OCI-LY1 (cell line): ENCODE measurements around the gene HPCAL1.

Experiments used
- H2AFZ ChIP-seq: fragments of 200-600 bp; sonication (generic), shearing (Covaris generic); 2 replicates; pipeline ENCODE4 v1.6.0; 2014; ENCODE audit warnings: antibody characterized with exemption, mild to moderate bottlenecking, low read length
- H3F3A ChIP-seq: fragments of 200-600 bp; sonication (generic), shearing (Covaris generic); 2 replicates; pipeline ENCODE4 v1.6.0; 2014; ENCODE audit warnings: mild to moderate bottlenecking, antibody characterized with exemption, low read length, moderate library complexity; ENCODE audit not compliant: insufficient read depth
- H3K27ac ChIP-seq: fragments of 200-600 bp; sonication (generic); 2 replicates; pipeline ENCODE4 v1.5.1; 2014; ENCODE audit warnings: low read length, mixed run types, mild to moderate bottlenecking, low read depth; ENCODE audit not compliant: poor library complexity, severe bottlenecking
- H3K27me3 ChIP-seq: fragments of 200-600 bp; sonication (generic); 2 replicates; pipeline ENCODE4 v1.6.0; 2014; ENCODE audit warnings: antibody characterized with exemption, mild to moderate bottlenecking, low read length, moderate library complexity; ENCODE audit not compliant: insufficient read depth
- H3K36me3 ChIP-seq: fragments of 200-600 bp; sonication (generic); 2 replicates; pipeline ENCODE4 v1.6.1; 2014; ENCODE audit warnings: mild to moderate bottlenecking, antibody characterized with exemption, low read length, moderate library complexity, mixed read lengths; ENCODE audit not compliant: insufficient read depth
- H3K4me1 ChIP-seq: fragments of 200-600 bp; sonication (generic); 2 replicates; pipeline ENCODE4 v1.5.1; 2014; ENCODE audit warnings: mild to moderate bottlenecking, low read length, moderate library complexity; ENCODE audit not compliant: insufficient read depth, severe bottlenecking
- H3K4me2 ChIP-seq: fragments of 200-600 bp; sonication (generic), shearing (Covaris generic); 2 replicates; pipeline ENCODE4 v1.6.1; 2014; ENCODE audit warnings: low read length
- H3K4me3 ChIP-seq: fragments of 200-600 bp; sonication (generic); 2 replicates; pipeline ENCODE4 v1.5.1; 2014; ENCODE audit warnings: low read length, low read depth, mild to moderate bottlenecking, mixed read lengths; ENCODE audit not compliant: poor library complexity, severe bottlenecking
- H3K79me2 ChIP-seq: fragments of 200-600 bp; shearing (Covaris generic); 2 replicates; pipeline ENCODE4 v1.6.1; 2016; ENCODE audit warnings: mixed run types, low read length, mixed read lengths; ENCODE audit not compliant: insufficient read depth
- H3K9ac ChIP-seq: fragments of 200-600 bp; sonication (generic), shearing (Covaris generic); 2 replicates; pipeline ENCODE4 v1.6.1; 2014; ENCODE audit warnings: mild to moderate bottlenecking, low read length, mixed read lengths
- H3K9me2 ChIP-seq: fragments of 200-600 bp; sonication (generic), shearing (Covaris generic); 2 replicates; pipeline ENCODE4 v1.6.1; 2014; ENCODE audit warnings: low read depth, mild to moderate bottlenecking, low read length, mixed read lengths
- H3K9me3 ChIP-seq: fragments of 200-600 bp; shearing (Covaris generic); 2 replicates; pipeline ENCODE4 v1.6.1; 2014; ENCODE audit warnings: low read length, mixed read lengths
- H4K20me1 ChIP-seq: fragments of 200-600 bp; sonication (generic), shearing (Covaris generic); 2 replicates; pipeline ENCODE4 v1.6.0; 2016; ENCODE audit warnings: mild to moderate bottlenecking, low read length; ENCODE audit not compliant: insufficient read depth
- EZH2 ChIP-seq: fragments of 200-600 bp; sonication (generic), shearing (Covaris generic); IDR thresholded peaks from 2 replicates; pipeline ENCODE4 v1.8.0; 2017; ENCODE audit warnings: borderline replicate concordance, mixed run types, mild to moderate bottlenecking, antibody characterized with exemption, low read length, moderate library complexity, mixed read lengths
- TF ChIP-seq, protein P1 (sequence below): fragments of 200-600 bp; sonication (generic), shearing (Covaris generic); IDR thresholded peaks from 2 replicates; pipeline ENCODE4 v1.5.1; 2017; ENCODE audit warnings: mild to moderate bottlenecking, antibody characterized with exemption, low read length, moderate library complexity, mixed read lengths

The HPCAL1 gene

DNA sequence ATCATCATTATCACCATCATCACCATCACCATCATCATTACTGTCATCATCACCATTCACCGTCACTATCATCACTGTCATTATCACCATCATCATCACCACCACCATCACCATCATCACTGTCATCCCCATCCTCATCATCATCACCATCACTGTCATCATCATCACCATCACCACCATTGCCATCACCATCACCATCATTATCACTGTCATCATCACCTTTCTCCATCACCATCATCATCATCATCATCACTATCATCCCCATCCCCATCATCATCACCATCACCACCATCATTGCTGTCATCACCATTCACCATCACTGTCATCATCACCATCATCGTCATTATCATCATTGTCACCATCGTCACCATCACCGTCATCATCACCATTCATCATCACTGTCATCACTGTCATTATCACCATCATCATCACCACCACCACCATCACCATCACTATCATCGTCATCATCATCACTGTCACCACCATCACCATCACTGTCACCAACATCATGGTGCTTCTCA is 9.8 kb downstream of the HPCAL1 start:
- no peaks in the 10 kb centered on the region for H3K4me1 ChIP-seq
- H3K4me2 ChIP-seq = no peak overlapping the region
- H2AFZ ChIP-seq = no peak overlapping the region
- no peaks in the 10 kb centered on the region for H3K79me2 ChIP-seq
- no peaks in the 10 kb centered on the region for H3K36me3 ChIP-seq
- TF ChIP-seq, protein P1, sequence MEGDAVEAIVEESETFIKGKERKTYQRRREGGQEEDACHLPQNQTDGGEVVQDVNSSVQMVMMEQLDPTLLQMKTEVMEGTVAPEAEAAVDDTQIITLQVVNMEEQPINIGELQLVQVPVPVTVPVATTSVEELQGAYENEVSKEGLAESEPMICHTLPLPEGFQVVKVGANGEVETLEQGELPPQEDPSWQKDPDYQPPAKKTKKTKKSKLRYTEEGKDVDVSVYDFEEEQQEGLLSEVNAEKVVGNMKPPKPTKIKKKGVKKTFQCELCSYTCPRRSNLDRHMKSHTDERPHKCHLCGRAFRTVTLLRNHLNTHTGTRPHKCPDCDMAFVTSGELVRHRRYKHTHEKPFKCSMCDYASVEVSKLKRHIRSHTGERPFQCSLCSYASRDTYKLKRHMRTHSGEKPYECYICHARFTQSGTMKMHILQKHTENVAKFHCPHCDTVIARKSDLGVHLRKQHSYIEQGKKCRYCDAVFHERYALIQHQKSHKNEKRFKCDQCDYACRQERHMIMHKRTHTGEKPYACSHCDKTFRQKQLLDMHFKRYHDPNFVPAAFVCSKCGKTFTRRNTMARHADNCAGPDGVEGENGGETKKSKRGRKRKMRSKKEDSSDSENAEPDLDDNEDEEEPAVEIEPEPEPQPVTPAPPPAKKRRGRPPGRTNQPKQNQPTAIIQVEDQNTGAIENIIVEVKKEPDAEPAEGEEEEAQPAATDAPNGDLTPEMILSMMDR = no peak
- TF ChIP-seq EZH2 = no peak
- no peaks in the 10 kb centered on the region for H4K20me1 ChIP-seq
- H3K27ac ChIP-seq = no peak overlapping the region
- no peaks in the 10 kb centered on the region for H3F3A ChIP-seq
- no peak overlapping the region for H3K4me3 ChIP-seq
- H3K9me3 ChIP-seq = no peaks in the 10 kb centered on the region
- H3K9ac ChIP-seq = no peak overlapping the region
- peaks cover 4% of the 10 kb centered on the region; the same call in 1 of the 2 replicates for H3K27me3 ChIP-seq
- no peaks in the 10 kb centered on the region for H3K9me2 ChIP-seq

DNA sequence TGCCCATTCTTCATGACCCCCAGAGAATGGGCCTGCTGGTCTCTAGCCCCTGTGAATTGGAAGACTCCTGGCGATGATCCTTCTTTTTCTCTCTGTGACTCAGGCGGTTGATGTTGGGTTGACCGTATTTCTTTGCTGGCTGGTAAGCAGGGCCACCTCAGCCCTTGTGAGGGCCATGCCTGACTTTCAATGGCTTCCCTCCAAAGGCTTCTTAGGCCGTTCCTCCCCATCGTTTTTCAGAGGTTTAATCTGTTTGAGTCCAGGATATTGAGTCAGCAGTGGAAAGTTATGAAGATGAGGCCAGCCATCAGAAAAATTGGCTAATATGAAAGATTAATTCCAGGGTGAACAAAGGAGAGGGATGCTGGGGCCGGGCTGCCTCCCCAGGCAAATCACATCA is 13.6 kb downstream of the HPCAL1 start:
- Histone ChIP-seq H3K9ac (no peak overlapping the region), H3K4me3 (no peak overlapping the region), H4K20me1 (no peaks in the 10 kb centered on the region), H3K27me3 (no peaks in the 10 kb centered on the region; the same call in 1 of the 2 replicates), H3K36me3 (no peaks in the 10 kb centered on the region; the same call in 1 of the 2 replicates), H3K27ac (no peak overlapping the region), H3F3A (no peaks in the 10 kb centered on the region), H3K4me2 (no peak overlapping the region), H2AFZ (no peak overlapping the region), H3K9me2 (no peaks in the 10 kb centered on the region), H3K4me1 (no peaks in the 10 kb centered on the region), H3K9me3 (no peaks in the 10 kb centered on the region), H3K79me2 (no peaks in the 10 kb centered on the region)
- TF ChIP-seq EZH2 = no peak
- TF ChIP-seq, protein P1 = no peak

DNA sequence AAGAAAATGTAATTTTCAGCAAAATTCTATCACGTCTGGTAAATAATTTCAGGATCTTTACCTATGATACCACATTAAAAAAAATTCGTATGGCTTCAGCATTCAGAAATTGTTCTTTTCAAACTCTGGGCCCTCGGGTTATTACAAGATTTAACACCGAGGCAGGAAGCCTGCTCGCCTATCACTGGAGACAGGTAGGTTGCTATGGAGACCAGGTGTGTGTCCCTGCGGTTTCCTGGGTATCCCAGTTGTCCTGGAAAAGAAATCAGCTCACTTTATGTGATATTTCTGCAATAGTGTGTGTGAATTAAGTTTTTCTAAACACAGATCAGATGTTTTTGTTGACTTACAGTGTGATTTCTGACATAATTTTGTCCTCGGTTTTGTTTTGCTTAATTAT is 14.2 kb downstream of the HPCAL1 start:
- Histone ChIP-seq H3K27me3 (no peaks in the 10 kb centered on the region; the same call in 1 of the 2 replicates), H2AFZ (no peak overlapping the region), H3K9me3 (peaks cover 2% of the 10 kb centered on the region; the same call in 1 of the 2 replicates), H3K27ac (no peak overlapping the region), H3K9ac (no peak overlapping the region), H3K4me3 (no peak overlapping the region), H3K79me2 (no peaks in the 10 kb centered on the region), H3K9me2 (no peaks in the 10 kb centered on the region), H3K36me3 (no peaks in the 10 kb centered on the region; the same call in 1 of the 2 replicates), H3K4me1 (no peaks in the 10 kb centered on the region), H4K20me1 (no peaks in the 10 kb centered on the region), H3K4me2 (no peak overlapping the region), H3F3A (no peaks in the 10 kb centered on the region)
- TF ChIP-seq, protein P1 = no peak
- no peak for TF ChIP-seq EZH2
